ENCODE measurements around the gene SDHA.
"Not testable (repeated sequence)": the region's sequence is repeated elsewhere in the genome, so short reads cannot be mapped to it uniquely, and the experiment has no call there.

The SDHA gene

DNA sequence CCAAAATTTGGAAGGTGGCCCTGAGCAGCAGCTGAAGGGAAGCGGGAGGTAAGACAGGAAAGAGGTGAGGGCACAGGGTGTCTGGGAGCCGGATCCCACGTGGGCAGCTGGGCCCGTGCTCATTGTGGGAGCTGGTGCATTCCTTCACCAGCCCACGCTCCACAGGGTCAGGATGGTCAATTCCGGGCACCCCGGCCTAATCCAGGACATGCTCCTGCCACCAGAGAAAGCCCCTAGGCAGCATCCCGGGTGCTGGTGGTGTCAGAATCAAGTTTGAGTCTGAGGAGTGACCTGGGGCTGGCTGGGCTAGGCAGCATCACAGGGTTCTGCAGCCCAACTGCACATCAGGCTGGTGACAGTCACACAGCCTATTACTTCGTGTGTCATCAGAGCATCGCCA, 46.2 kb downstream of the SDHA start:
- no peaks in the 10 kb centered on the region for H3K9me3 ChIP-seq (ENCODE audit: control insufficient read depth, insufficient read depth, low read length)
- H3K9ac ChIP-seq (ENCODE audit: low read depth, low read length) = no peak overlapping the region
- no peaks in the 10 kb centered on the region; the same call in 1 of the 2 replicates for H3K36me3 ChIP-seq (ENCODE audit: insufficient read depth, low read length)
- no peaks in the 10 kb centered on the region for H3K4me1 ChIP-seq (ENCODE audit: insufficient read depth, low read length)

DNA sequence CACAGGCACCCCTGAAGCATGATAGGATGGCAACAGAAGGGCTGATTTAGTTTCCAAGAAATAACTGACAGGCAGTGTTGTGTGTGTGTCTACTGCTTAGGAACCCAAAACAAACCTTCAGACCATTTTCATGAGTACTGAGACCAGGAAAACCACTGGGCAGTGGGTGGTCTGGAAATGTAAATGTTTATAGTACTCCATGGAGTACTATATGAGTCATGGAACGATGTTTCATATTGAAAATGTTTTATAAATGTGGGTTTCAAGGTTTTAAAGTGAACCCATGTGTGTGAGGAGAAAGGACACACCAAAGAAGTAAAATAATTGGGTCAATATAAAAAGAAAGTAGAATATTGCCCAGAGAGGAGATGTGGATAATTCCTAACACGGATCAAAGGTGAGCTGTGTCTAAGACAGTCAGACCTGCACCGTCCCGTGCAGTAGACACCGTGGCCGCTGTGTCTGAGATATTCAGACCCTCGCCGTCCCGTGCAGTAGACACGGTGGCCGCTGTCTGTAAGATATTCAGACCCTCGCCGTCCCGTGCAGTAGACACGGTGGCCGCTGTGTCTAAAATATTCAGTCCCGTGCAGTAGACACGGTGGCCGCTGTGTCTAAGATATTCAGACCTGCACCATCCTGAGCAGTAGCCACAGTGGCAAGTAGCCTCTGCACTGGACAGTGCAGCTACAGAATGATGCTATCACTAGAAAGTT, 48.3 kb downstream of the SDHA start:
- H3K4me1 ChIP-seq (ENCODE audit: insufficient read depth, low read length); H3K36me3 ChIP-seq (ENCODE audit: insufficient read depth, low read length); H3K9me3 ChIP-seq (ENCODE audit: control insufficient read depth, insufficient read depth, low read length); H3K9ac ChIP-seq (ENCODE audit: low read depth, low read length): not testable (repeated sequence)

DNA sequence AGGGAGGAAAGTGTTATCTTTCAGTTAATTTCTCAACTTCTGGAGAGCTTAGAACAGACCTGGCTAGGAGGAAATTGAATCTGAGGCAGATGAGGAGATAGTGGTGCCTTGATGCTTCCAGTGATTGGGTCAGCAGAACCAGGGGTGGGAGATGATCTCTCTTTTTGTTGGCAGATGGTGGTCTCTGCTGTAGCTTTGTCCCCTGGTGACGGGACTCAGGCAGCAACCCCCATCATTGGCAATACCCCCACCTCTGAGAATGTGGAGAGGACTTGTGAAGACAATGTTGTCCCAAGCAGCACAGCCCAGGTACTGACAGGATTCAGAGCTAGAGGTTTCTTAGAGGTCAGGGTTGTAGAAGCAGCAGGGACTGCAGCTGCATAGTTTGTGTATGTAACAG, 49.6 kb downstream of the SDHA start:
- no peak overlapping the region for H3K9ac ChIP-seq (ENCODE audit: low read depth, low read length)
- H3K36me3 ChIP-seq (ENCODE audit: insufficient read depth, low read length) = no peaks in the 10 kb centered on the region; the same call in 1 of the 2 replicates
- H3K9me3 ChIP-seq (ENCODE audit: control insufficient read depth, insufficient read depth, low read length) = no peaks in the 10 kb centered on the region
- no peaks in the 10 kb centered on the region for H3K4me1 ChIP-seq (ENCODE audit: insufficient read depth, low read length)

DNA sequence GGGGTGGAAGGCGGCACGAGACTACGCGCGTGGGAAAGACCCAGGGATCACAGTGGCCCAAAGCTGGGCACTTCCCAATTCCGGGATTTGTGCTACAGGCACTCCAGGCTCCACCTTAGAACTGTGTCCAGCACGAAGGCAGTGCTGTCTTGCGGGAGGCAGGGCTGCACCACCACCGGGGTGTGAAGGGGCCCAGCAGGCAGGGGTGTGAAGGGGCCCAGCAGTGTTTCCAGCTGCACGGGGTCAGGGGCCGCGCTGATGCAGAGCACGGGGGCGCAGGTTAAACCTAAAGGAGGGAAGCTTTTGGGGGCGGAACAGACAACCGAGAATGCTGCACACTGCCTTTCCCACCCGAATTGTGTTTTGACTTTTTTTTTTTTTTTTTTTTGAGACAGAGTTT, 52.2 kb downstream of the SDHA start:
- Histone ChIP-seq H3K36me3 (ENCODE audit: insufficient read depth, low read length) (no peaks in the 10 kb centered on the region; the same call in 1 of the 2 replicates), H3K4me1 (ENCODE audit: insufficient read depth, low read length) (no peaks in the 10 kb centered on the region), H3K9me3 (ENCODE audit: control insufficient read depth, insufficient read depth, low read length) (no peaks in the 10 kb centered on the region), H3K9ac (ENCODE audit: low read depth, low read length) (peak overlapping the region; percentile 61)

DNA sequence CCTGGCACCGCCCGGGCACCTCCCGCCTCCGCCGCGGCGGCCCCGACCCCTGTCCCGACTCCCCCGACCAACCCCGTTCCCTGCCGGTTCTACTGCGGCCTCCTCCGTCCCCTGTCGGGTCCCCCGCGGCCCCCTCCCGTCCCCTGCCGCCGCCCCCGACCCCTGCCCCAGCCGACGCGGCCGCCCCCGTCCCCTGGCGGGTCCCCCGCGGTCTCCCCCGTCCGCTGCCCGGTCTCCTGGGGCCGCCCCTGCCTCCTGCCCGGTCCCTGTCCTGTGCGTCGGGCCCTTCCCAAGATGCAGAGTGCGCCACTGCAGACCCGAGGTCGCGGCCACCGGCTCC, 53.7 kb downstream of the SDHA start:
- H3K9ac ChIP-seq (ENCODE audit: low read depth, low read length) = peak overlapping the region; percentile 67; the same call in 1 of the 2 replicates

DNA sequence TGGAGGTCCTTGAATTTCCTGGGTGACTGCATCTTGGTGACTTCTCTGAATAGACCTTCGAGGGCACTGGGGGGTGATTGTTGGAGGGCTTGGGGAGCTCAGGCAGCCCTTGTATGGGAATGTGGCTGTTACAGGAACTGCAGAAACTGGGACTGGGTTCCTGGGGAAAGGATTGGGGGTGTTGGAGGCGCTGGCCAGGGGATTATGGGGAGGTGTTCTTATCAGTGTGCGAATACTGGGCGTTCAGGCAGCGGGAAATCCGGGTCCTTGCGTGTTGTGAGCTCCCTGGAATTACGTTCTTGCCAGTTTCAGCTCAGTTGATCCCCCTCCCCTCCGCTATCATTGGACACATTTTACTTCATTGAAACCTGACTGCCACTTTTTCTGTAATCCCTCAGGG, 55.0 kb downstream of the SDHA start:
- H3K9ac ChIP-seq (ENCODE audit: low read depth, low read length); H3K4me1 ChIP-seq (ENCODE audit: insufficient read depth, low read length); H3K9me3 ChIP-seq (ENCODE audit: control insufficient read depth, insufficient read depth, low read length); H3K36me3 ChIP-seq (ENCODE audit: insufficient read depth, low read length): not testable (repeated sequence)

More for the DNA sequence above, 53.7 kb downstream of the SDHA start:
- not testable (repeated sequence) for H3K9me3 ChIP-seq (ENCODE audit: control insufficient read depth, insufficient read depth, low read length); H3K4me1 ChIP-seq (ENCODE audit: insufficient read depth, low read length); H3K36me3 ChIP-seq (ENCODE audit: insufficient read depth, low read length)

DNA sequence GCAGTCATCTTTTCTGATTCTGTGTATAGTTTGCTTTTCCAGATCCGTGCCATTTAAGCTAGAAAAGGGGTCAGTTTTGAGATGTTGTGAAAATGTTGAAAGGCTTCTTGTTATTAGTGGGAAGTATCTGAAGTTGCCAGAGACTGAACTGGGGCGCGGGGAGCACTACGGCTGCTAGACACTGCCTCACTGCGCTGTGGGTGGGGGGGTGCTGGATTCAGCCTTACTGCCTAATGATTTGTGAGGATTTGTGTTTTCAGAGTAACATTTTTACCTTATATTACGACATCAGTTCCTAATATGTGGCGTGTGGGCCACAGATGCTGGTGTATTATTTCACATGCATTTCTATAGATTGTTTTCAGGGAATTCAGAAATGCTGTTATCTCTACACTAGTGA, 55.4 kb downstream of the SDHA start:
- H3K36me3 ChIP-seq (ENCODE audit: insufficient read depth, low read length); H3K9me3 ChIP-seq (ENCODE audit: control insufficient read depth, insufficient read depth, low read length); H3K9ac ChIP-seq (ENCODE audit: low read depth, low read length); H3K4me1 ChIP-seq (ENCODE audit: insufficient read depth, low read length): not testable (repeated sequence)

DNA sequence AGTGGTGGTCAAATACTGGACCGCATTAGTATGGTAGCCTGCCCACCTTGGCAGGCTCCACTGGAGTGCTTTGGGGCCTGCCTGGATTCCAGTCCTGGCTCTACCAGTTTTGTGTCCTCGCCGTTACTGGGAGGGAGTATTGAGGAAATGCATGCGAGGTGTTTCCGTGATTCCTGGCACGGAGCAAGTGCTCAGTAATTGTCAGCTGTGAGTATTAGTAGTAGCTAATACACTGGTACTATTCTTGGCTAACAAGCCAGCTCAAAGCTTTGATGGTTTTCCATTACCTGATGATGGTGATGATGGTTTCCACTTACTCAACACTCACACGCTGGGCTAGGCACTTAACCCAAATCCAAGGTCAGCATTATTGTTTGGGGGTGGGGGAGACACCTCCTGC, 56.2 kb downstream of the SDHA start:
- not testable (repeated sequence) for H3K9ac ChIP-seq (ENCODE audit: low read depth, low read length); H3K36me3 ChIP-seq (ENCODE audit: insufficient read depth, low read length); H3K4me1 ChIP-seq (ENCODE audit: insufficient read depth, low read length); H3K9me3 ChIP-seq (ENCODE audit: control insufficient read depth, insufficient read depth, low read length)

DNA sequence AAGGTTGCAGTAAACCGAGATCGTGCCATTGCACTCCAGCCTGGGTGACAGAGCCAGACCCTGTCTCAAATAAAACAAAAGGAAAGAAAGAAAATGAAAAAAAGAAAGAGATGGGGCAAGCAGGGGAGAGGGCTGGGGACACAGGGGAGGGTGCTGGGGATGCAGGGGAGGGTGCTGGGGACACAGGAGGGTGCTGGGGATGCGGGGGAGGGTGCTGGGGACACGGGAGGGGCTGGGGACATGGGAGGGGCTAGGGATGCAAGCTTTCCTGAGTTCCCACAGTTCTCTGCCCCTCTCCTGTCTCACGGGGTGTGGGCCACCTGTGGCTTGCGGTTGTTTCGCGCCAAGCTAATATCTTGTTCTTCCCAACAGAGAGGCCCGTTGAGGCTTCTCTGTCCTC, 60.5 kb downstream of the SDHA start:
- no peak overlapping the region for H3K9ac ChIP-seq (ENCODE audit: low read depth, low read length)
- H3K9me3 ChIP-seq (ENCODE audit: control insufficient read depth, insufficient read depth, low read length) = no peaks in the 10 kb centered on the region; the same call in 1 of the 2 replicates
- H3K4me1 ChIP-seq (ENCODE audit: insufficient read depth, low read length) = no peaks in the 10 kb centered on the region
- no peaks in the 10 kb centered on the region; the same call in 1 of the 2 replicates for H3K36me3 ChIP-seq (ENCODE audit: insufficient read depth, low read length)

DNA sequence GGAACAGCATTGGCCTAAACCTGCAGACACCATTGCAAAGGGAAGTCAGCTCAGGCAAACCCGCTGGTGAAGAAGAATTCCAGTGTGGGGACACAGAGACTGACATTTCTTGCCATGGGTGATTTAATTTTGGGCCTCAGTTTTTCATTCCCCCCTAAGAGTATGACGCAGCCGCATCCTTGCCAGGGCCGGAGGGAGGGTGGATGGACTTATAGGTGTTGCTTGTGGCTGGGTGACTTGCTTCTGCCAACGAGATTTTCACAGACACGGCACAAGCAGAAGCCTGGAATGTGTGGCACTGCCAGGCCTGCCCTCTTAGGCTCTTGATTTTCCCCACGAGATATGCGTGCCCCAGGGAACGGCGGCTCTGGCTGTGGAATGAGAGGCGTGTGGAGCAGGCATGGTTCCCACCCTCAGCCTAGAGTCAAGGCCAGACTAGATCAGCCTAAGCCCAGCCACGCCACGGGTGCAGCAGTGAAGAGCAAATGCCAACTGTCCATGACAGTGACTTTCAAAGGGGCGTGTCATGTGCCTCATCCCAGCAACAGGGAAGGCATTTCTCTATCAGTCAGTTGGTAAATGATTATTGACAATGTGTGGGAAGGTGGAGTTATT, 61.0 kb downstream of the SDHA start:
- H3K36me3 ChIP-seq (ENCODE audit: insufficient read depth, low read length); H3K9me3 ChIP-seq (ENCODE audit: control insufficient read depth, insufficient read depth, low read length); H3K9ac ChIP-seq (ENCODE audit: low read depth, low read length); H3K4me1 ChIP-seq (ENCODE audit: insufficient read depth, low read length): not testable (repeated sequence)

DNA sequence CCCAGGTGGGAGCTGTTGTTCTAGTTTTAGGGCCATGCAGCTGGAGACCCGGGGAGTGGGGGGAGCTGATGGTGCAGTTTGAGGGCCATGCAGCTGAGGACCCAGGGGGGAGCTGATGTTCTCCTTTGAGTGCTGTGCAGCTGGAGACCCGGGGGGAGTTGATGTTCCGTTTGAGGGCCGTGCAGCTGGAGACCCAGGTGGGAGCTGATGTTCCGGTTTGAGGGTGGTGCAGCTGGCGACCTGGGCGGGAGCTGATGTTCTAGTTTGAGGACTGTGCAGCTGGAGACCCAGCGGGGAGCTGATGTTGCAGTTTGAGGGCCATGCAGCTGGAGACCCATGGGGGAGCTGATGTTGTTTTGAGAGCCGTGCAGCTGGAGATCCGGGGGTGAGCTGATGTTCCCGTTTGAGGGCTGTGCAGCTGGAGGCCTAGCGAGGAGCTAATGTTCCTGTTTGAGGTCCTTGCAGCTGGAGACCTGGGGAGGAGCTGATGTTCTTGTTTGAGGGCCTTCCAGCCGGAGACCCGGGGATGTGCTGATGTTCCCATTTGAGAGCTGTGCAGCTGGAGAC, 68.0 kb downstream of the SDHA start:
- H3K9me3 ChIP-seq (ENCODE audit: control insufficient read depth, insufficient read depth, low read length) = no peaks in the 10 kb centered on the region; the same call in 1 of the 2 replicates
- no peak overlapping the region for H3K9ac ChIP-seq (ENCODE audit: low read depth, low read length)
- no peaks in the 10 kb centered on the region for H3K4me1 ChIP-seq (ENCODE audit: insufficient read depth, low read length)
- H3K36me3 ChIP-seq (ENCODE audit: insufficient read depth, low read length) = peaks cover 9% of the 10 kb centered on the region; the same call in 1 of the 2 replicates

DNA sequence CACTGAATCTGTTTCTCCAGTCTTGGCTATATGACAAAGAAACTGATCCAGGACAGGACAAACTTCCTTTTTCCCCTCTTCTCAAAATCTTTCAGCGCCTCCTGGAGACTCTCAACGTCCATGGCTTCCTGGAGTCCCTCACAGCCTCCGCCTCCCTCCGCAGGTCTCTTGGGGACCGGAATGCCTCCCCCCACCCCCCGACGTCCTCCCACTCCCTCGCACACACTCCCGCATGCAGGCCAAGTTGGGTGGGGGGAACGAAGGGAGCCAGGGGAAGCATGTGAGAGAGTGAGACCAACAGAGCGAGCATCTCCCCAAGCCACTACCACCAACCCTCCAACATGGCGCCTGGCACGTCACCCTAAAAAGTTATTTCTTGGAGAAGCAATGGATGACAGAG, 72.1 kb downstream of the SDHA start:
- H3K36me3 ChIP-seq (ENCODE audit: insufficient read depth, low read length); H3K9me3 ChIP-seq (ENCODE audit: control insufficient read depth, insufficient read depth, low read length); H3K9ac ChIP-seq (ENCODE audit: low read depth, low read length); H3K4me1 ChIP-seq (ENCODE audit: insufficient read depth, low read length): not testable (repeated sequence)

DNA sequence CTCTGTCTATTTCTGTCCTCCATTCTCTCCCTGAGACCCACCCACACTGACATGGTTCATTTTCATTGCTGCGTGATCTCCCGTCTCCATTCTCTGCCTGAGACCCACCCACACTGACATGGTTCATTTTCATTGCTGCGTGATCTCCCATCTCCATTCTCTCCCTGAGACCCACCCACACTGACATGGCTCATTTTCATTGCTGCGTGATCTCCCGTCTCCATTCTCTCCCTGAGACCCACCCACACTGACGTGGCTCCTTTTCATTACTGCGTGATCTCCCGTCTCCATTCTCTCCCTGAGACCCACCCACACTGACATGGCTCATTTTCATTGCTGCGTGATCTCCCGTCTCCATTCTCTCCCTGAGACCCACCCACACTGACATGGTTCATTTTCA, 73.2 kb downstream of the SDHA start:
- not testable (repeated sequence) for H3K9me3 ChIP-seq (ENCODE audit: control insufficient read depth, insufficient read depth, low read length); H3K9ac ChIP-seq (ENCODE audit: low read depth, low read length); H3K4me1 ChIP-seq (ENCODE audit: insufficient read depth, low read length); H3K36me3 ChIP-seq (ENCODE audit: insufficient read depth, low read length)

DNA sequence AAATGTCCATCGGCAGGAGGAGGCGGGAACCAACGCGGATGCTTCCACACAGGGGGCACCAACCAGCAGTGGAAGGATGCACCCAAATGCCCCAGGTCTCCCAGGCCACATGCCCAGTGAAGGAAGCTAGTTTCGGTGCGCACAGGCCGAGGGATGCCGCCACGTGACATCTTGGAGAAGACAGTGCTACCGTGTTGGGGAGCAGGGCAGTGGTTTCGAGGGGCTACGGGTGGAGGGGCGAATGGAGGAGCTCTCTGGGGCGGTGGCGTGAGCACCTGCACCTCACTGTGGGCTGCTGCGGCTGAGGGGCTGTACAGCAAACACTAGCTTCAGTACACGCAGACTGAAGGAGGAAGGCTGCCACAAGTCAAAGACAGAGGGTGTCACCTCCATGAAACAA, 76.7 kb downstream of the SDHA start:
- H3K36me3 ChIP-seq (ENCODE audit: insufficient read depth, low read length); H3K9me3 ChIP-seq (ENCODE audit: control insufficient read depth, insufficient read depth, low read length); H3K9ac ChIP-seq (ENCODE audit: low read depth, low read length); H3K4me1 ChIP-seq (ENCODE audit: insufficient read depth, low read length): not testable (repeated sequence)

DNA sequence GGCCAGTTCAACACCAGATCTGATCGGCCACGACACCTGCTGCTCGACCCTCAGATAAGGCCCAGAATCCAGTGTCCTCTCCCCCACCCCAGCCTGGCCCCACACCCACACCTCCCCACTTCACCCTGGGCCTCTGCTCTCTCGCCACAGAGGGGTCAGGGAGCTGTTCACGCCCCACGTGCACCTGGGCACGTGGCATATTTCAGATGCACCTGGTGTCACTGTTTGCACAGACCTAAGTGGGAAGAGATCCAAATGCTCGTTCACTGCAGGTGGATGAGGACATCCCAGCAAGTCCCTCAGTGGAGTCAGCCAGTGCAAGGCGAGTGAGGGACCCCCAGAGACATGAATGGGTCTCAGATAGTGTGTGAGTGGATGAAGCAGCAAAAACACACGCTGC, 78.1 kb downstream of the SDHA start:
- not testable (repeated sequence) for H3K4me1 ChIP-seq (ENCODE audit: insufficient read depth, low read length); H3K9me3 ChIP-seq (ENCODE audit: control insufficient read depth, insufficient read depth, low read length); H3K36me3 ChIP-seq (ENCODE audit: insufficient read depth, low read length); H3K9ac ChIP-seq (ENCODE audit: low read depth, low read length)

Measured in ES-I3 (cell line).